Keratinocyte (primary cell): ENCODE data around the gene ACSF3. TPM values are rescaled to one million over a fixed set of nuclear protein-coding genes. Genes with fewer than 3 reads are reported as not detected.
A peak's percentile ranks its signal among the peaks of the same experiment; 100 is the strongest.

ENCODE experiments used
- DNase-seq: peaks from one replicate; pipeline ENCODE4 v3.0.0-alpha.2; 2011; ENCODE audit warnings: low read depth, missing footprints, low spot score
- FAIRE-seq: peaks from 2 replicates; lab custom pipeline; 2011; peaks lifted over from hg19 to GRCh38; lab: Jason Lieb, UNC
- H2AFZ ChIP-seq: 2 replicates; pipeline ENCODE4 v1.6.0; 2012; ENCODE audit warnings: low read length, control low read depth, inconsistent platforms; ENCODE audit not compliant: control insufficient read depth
- H3K27ac ChIP-seq: 2 replicates; pipeline ENCODE4 v1.5.1; 2011; ENCODE audit warnings: low read length; ENCODE audit not compliant: control insufficient read depth, insufficient read depth
- H3K27me3 ChIP-seq: 3 replicates; pipeline ENCODE4 v1.6.0; 2011; ENCODE audit warnings: low read length; ENCODE audit not compliant: control insufficient read depth, insufficient read depth; ENCODE audit errors: extremely low read depth
- H3K36me3 ChIP-seq, 2 experiments: 2 replicates in 1 of 2; 3 replicates in 1 of 2; pipeline ENCODE4 v1.5.1; 2011; ENCODE audit warnings: low read length in 2 of 2, mild to moderate bottlenecking in 1 of 2; ENCODE audit not compliant: control insufficient read depth in 2 of 2, insufficient read depth in 2 of 2; ENCODE audit errors: extremely low read depth in 1 of 2
- H3K4me1 ChIP-seq: 3 replicates; pipeline ENCODE4 v1.5.1; 2011; ENCODE audit warnings: low read length; ENCODE audit not compliant: control insufficient read depth, insufficient read depth; ENCODE audit errors: extremely low read depth
- H3K4me2 ChIP-seq: 3 replicates; pipeline ENCODE4 v1.6.0; 2011; ENCODE audit warnings: low read depth, low read length; ENCODE audit not compliant: control insufficient read depth, insufficient read depth; ENCODE audit errors: extremely low read depth
- H3K4me3 ChIP-seq, 3 experiments: fragments of 200-600 bp in 1 of 3; sonication (generic) in 1 of 3; 2 replicates in 2 of 3; 3 replicates in 1 of 3; pipeline ENCODE4 v1.5.1; 2011 to 2016; ENCODE audit warnings: low read length in 3 of 3, mild to moderate bottlenecking in 3 of 3, control low read depth in 2 of 3, inconsistent platforms in 1 of 3, low read depth in 1 of 3, mixed read lengths in 1 of 3, mixed run types in 1 of 3, moderate library complexity in 1 of 3; ENCODE audit not compliant: control insufficient read depth in 2 of 3, insufficient read depth in 2 of 3; ENCODE audit errors: extremely low read depth in 1 of 3
- H3K79me2 ChIP-seq: 2 replicates; pipeline ENCODE4 v1.6.0; 2012; ENCODE audit warnings: low read length; ENCODE audit not compliant: control insufficient read depth, insufficient read depth
- H3K9ac ChIP-seq: 3 replicates; pipeline ENCODE4 v1.6.0; 2011; ENCODE audit warnings: low read length; ENCODE audit not compliant: control insufficient read depth, insufficient read depth; ENCODE audit errors: extremely low read depth
- H3K9me1 ChIP-seq: 3 replicates; pipeline ENCODE4 v1.6.0; 2011; ENCODE audit warnings: low read length; ENCODE audit not compliant: control insufficient read depth, insufficient read depth; ENCODE audit errors: extremely low read depth
- H3K9me3 ChIP-seq: 2 replicates; pipeline ENCODE4 v1.5.1; 2012; ENCODE audit warnings: low read depth, low read length; ENCODE audit not compliant: control insufficient read depth
- H4K20me1 ChIP-seq: 3 replicates; pipeline ENCODE4 v1.6.0; 2011; ENCODE audit warnings: low read length; ENCODE audit not compliant: control insufficient read depth, insufficient read depth; ENCODE audit errors: extremely low read depth
- EZH2 ChIP-seq: IDR thresholded peaks from one replicate; pipeline ENCODE4 v1.6.1; 2012; ENCODE audit warnings: inconsistent platforms, mild to moderate bottlenecking, low read length, moderate library complexity
- dilution Hi-C: fragments of 300-500 bp; cut with MboI; formaldehyde crosslinking; loops from one replicate; pipeline ENCODE4 v1.7.0; 2020; ENCODE audit warnings: low sequenced_read_pairs; ENCODE audit not compliant: extremely low pct_ligation_motif_present
- polyA plus RNA-seq, 5 experiments: library from polyadenylated mRNA; depleted of rRNA in 3 of 5; stranded (reverse) in 3 of 5; stranded (forward) in 1 of 5; unstranded in 1 of 5; fragments of >200 nt; gene quantifications; 1 replicate in 1 of 5; 2 replicates in 3 of 5; 3 replicates in 1 of 5; pipeline versions ENCODE4 v1.2.1 to v1.2.3, GENCODE V29; 2011 to 2012; ENCODE audit warnings: missing spikeins in 2 of 5, low read depth in 1 of 5, low replicate concordance in 1 of 5
- TF ChIP-seq, protein P1 (sequence below), 3 experiments: IDR thresholded peaks in 1 of 3; conservative IDR thresholded peaks in 1 of 3; optimal IDR thresholded peaks in 1 of 3; 2 replicates in 2 of 3; 3 replicates in 1 of 3; pipeline versions ENCODE3 to v1.5.1; 2011; ENCODE audit warnings: low read length in 3 of 3, mild to moderate bottlenecking in 3 of 3, moderate library complexity in 2 of 3, control low read depth in 1 of 3, inconsistent platforms in 1 of 3; ENCODE audit not compliant: insufficient read depth in 2 of 3; ENCODE audit errors: extremely low read depth in 1 of 3

ACSF3 gene
- polyA plus RNA-seq, 1 donor (not counting 4 experiments of a cell fraction or from before 2014, with no cell fraction given): 13.4 TPM

DNA sequence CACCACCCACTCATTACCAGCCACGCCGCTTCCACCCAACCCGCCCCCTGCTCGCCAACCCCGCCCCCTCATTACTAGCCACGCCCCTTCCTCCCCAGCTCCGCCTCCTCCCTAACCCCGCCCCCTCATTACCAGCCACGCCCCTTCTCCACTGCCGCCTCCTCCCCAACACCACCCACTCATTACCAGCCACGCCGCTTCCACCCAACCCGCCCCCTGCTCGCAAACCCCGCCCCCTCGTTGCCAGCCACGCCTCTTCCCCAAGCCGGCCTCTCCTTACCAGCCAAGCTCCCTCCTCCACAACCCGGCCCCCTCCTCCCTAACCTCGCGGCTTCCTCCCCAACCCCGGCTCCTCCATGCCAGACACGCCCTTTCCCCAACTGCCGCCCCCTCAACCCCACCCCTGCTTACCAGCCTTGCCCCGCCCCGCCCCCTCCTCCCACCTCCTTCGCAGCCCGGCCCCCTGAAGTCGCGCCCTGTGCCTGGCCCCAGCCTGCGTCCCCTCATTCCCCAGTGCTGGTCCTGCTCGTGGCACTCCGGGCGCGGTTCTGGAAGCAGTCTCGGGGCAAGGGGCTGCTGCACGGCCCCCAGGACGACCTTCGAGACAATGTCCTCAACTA is 99.4 kb downstream of the ACSF3 start:
- Histone ChIP-seq H3K9ac (no peak overlapping the region), H3K9me3 (no peaks in the 10 kb centered on the region), H3K27ac (no peak overlapping the region), H4K20me1 (peaks cover 4% of the 10 kb centered on the region), H3K36me3 (no peaks in the 10 kb centered on the region), H3K27me3 (peaks cover 9% of the 10 kb centered on the region), H3K79me2 (no peaks in the 10 kb centered on the region), H2AFZ (no peak overlapping the region), H3K4me2 (no peak overlapping the region), H3K9me1 (no peaks in the 10 kb centered on the region), H3K4me3 (peak overlapping the region in 1 of 3 experiments; percentile 2), H3K4me1 (no peaks in the 10 kb centered on the region)
- no peak for FAIRE-seq
- TF ChIP-seq EZH2: no peak
- TF ChIP-seq, protein P1, sequence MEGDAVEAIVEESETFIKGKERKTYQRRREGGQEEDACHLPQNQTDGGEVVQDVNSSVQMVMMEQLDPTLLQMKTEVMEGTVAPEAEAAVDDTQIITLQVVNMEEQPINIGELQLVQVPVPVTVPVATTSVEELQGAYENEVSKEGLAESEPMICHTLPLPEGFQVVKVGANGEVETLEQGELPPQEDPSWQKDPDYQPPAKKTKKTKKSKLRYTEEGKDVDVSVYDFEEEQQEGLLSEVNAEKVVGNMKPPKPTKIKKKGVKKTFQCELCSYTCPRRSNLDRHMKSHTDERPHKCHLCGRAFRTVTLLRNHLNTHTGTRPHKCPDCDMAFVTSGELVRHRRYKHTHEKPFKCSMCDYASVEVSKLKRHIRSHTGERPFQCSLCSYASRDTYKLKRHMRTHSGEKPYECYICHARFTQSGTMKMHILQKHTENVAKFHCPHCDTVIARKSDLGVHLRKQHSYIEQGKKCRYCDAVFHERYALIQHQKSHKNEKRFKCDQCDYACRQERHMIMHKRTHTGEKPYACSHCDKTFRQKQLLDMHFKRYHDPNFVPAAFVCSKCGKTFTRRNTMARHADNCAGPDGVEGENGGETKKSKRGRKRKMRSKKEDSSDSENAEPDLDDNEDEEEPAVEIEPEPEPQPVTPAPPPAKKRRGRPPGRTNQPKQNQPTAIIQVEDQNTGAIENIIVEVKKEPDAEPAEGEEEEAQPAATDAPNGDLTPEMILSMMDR (optimal IDR thresholded peaks at IDR 0.05 in 1 of 3, IDR thresholded peaks at IDR 0.05 in 1 of 3, conservative IDR thresholded peaks at IDR 0.05 in 1 of 3; ENCODE audit: extremely low read depth in 1 of 3, insufficient read depth in 2 of 3, low read length in 3 of 3): no peak
- dilution Hi-C loops: no loop called here
- peak; percentile 36 for DNase-seq

DNA sequence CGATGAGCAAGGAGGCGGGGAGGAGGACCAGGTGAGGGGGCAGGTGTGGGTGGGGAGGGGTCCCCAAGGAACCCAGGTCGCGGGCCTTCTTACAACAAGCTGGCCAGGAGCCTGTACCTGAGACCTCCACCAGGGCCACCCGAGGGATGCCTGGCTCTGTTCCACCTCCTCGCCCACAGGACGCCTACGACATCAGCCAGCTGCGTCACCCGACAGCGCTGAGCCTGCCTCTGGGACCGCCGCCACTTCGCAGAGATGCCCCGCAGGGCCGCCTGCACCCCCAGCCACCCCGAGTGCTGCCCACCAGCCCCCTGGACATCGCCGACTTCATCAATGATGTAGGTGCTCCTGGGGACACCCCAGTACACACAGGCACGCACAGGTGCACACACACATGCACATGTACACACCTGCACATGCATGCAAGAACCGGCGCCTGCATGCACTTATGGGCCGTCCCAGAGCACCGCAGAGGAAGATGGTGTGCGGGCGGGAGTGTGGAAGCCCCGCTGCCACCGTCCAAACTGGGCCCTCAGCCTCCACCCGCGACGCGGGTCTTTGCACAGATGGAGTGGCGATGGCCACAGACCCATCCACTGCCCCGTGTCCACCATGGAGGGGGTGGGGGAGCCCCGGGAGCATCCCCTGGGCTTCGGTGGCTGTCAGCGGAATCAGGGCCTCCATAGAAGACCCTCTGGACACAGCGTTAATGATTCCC is 100.1 kb downstream of the ACSF3 start:
- Histone ChIP-seq H3K9me1 (no peaks in the 10 kb centered on the region), H4K20me1 (peaks cover 4% of the 10 kb centered on the region), H3K36me3 (no peaks in the 10 kb centered on the region), H3K27ac (no peak overlapping the region), H3K4me3 (peak overlapping the region in 1 of 3 experiments; percentile 2), H3K4me2 (no peak overlapping the region), H3K4me1 (no peaks in the 10 kb centered on the region), H2AFZ (no peak overlapping the region), H3K9ac (no peak overlapping the region), H3K9me3 (no peaks in the 10 kb centered on the region), H3K79me2 (no peaks in the 10 kb centered on the region), H3K27me3 (peaks cover 9% of the 10 kb centered on the region)
- dilution Hi-C loops: no loop called here
- FAIRE-seq (no peak), DNase-seq (no peak)
- TF ChIP-seq, protein P1 (optimal IDR thresholded peaks at IDR 0.05 in 1 of 3, IDR thresholded peaks at IDR 0.05 in 1 of 3, conservative IDR thresholded peaks at IDR 0.05 in 1 of 3; ENCODE audit: extremely low read depth in 1 of 3, insufficient read depth in 2 of 3, low read length in 3 of 3): no peak
- no peak for TF ChIP-seq EZH2
